ENCODE data around the gene FKBP1A.
A peak's percentile ranks its signal among the peaks of the same experiment; 100 is the strongest.

GRCh38 chr20:1371830-1372539 lies 20.9 kb downstream of the FKBP1A start:
- TF ChIP-seq CTCF (IDR thresholded peaks at IDR 0.05) = no peak
- peak; percentile 69 for TF ChIP-seq POLR2AphosphoS5 (IDR thresholded peaks at IDR 0.05)

Measured in prostate gland (tissue), 2 donors.